Pancreas (tissue), 10 donors: Measurements from ENCODE around the gene CACUL1. TPM values are rescaled to one million over a fixed set of nuclear protein-coding genes. Genes with fewer than 3 reads are reported as not detected.
"Not testable (repeated sequence)": the region's sequence is repeated elsewhere in the genome, so short reads cannot be mapped to it uniquely, and the experiment has no call there.

Experiments used
- ATAC-seq, 4 donors: fragments of 200-7000 bp; cut with Tn5 transposase; one replicate each; pipeline versions ENCODE4 v1.8.0 to v1.9.1; 2020; ENCODE audit warnings: mild to moderate bottlenecking in 4 of 4, moderate library complexity in 4 of 4
- DNase-seq, 6 donors: peaks; one replicate each; pipeline ENCODE4 v3.0.0-alpha.2; 2020
- FAIRE-seq: peaks from 2 replicates; lab custom pipeline; 2012; peaks lifted over from hg19 to GRCh38; lab: Jason Lieb, UNC
- H3K27ac ChIP-seq, 4 donors: fragments of 200-600 bp; sonication (generic); 1 replicate in 3 of 4; 2 replicates in 1 of 4; pipeline versions ENCODE4 v1.5.0 to v1.8.0; 2020
- H3K27me3 ChIP-seq, 4 donors: fragments of 200-600 bp; one replicate each; pipeline ENCODE4 v1.8.0; 2021
- H3K36me3 ChIP-seq, 3 donors: fragments of 200-600 bp; sonication (generic) in 1 of 3; one replicate each; pipeline versions ENCODE4 v1.5.0 to v1.8.0; 2020 to 2021
- H3K4me1 ChIP-seq, 3 donors: fragments of 200-600 bp; one replicate each; pipeline ENCODE4 v1.8.0; 2021
- H3K4me3 ChIP-seq, 4 donors: fragments of 200-600 bp; sonication (generic) in 2 of 4; one replicate each; pipeline versions ENCODE4 v1.5.0 to v1.8.0; 2020 to 2021
- H3K9me3 ChIP-seq, 4 donors: fragments of 200-600 bp; one replicate each; pipeline ENCODE4 v1.8.0; 2021
- WGBS, 2 donors: extraction: QIAGEN DNeasy Blood & Tissue Kit; methylation state at CpG; one replicate each; pipeline ENCODE4 v1.1.7; 2013; 5-methylcytosine and 5-hydroxymethylcytosine counted together
- intact Hi-C, 3 donors: fragments of 100-400 bp; cut with DNase I; formaldehyde crosslinking; loops; one replicate each; pipeline versions ENCODE4 v1.11.1 to v1.14.2; 2022
- polyA plus RNA-seq, 2 donors: library from polyadenylated mRNA; stranded (reverse); fragments of 200-250 nt; gene quantifications; one replicate each; pipeline ENCODE4 v1.2.3, GENCODE V29; 2013
- total RNA-seq, 6 donors: library from RNA; stranded (reverse); fragmentation: NEBNext Ultra II Directional in 4 of 6; extraction: Animal tissue kit (Norgen Biotek cat#: 25700) in 4 of 6; gene quantifications; one replicate each; pipeline versions ENCODE4 v1.2.1 to v1.2.4, GENCODE V29; 2021 to 2023
- TF ChIP-seq, protein P1 (sequence below), 4 donors: fragments of 200-600 bp; sonication (generic) in 3 of 4; IDR thresholded peaks; one replicate each; pipeline versions ENCODE4 v1.5.0 to v1.8.0; 2021; ENCODE audit warnings: antibody characterized with exemption in 4 of 4
- donor health status: healthy with polysubstance abuse.
- donor health status: DM: no; HTN: no; CAD: no; lungs with moderate emphysema.
- donor health status: DM: no; HTN: no; CAD: no.
- donor health status: control.
- donor health status: control.
- donor health status: Bipolar disorder and iron deficiency.
- donor health status: DM: yes; HTN: yes; CAD: no.
- donor health status: DM: no; HTN: no; CAD: no.
- donor health status: DM: no; HTN: no; CAD: no.
- donor health status: DM: yes; HTN: yes; CAD: no.

CACUL1 gene
- total and polyA plus RNA-seq, 8 donors = 3.1 to 28.3 (median 16.2) TPM

DNA sequence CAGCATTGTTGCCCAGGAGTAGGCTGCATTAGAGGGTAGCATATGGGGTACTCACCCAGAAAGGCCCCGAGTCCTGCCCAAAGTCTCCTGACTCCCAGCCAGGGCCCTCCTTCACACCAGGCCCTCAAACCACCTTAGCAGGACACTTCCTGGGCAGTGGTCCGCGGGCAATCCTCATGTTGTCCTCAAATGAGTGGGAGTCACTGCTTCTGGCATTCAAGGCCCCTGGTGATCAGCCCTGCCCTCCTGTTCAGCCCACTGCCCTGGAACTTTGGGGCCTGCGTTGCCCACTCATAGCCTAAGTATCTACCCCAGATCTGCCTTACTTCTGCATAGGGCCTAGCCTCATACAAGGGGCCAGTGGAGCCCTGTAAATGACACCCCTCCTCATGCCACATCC, 88.4 kb downstream of the CACUL1 start:
- FAIRE-seq = no peak
- no peak for ATAC-seq
- no peaks in the 10 kb centered on the region for H3K9me3 ChIP-seq
- TF ChIP-seq, protein P1, sequence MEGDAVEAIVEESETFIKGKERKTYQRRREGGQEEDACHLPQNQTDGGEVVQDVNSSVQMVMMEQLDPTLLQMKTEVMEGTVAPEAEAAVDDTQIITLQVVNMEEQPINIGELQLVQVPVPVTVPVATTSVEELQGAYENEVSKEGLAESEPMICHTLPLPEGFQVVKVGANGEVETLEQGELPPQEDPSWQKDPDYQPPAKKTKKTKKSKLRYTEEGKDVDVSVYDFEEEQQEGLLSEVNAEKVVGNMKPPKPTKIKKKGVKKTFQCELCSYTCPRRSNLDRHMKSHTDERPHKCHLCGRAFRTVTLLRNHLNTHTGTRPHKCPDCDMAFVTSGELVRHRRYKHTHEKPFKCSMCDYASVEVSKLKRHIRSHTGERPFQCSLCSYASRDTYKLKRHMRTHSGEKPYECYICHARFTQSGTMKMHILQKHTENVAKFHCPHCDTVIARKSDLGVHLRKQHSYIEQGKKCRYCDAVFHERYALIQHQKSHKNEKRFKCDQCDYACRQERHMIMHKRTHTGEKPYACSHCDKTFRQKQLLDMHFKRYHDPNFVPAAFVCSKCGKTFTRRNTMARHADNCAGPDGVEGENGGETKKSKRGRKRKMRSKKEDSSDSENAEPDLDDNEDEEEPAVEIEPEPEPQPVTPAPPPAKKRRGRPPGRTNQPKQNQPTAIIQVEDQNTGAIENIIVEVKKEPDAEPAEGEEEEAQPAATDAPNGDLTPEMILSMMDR (IDR thresholded peaks at IDR 0.05) = no peak
- peak in 1 of 6 donors; percentile 30 for DNase-seq
- peaks cover 17 to 22% (median 18%) of the 10 kb centered on the region in 3 donors for H3K4me1 ChIP-seq
- intact Hi-C loops = no loop called here
- H3K36me3 ChIP-seq = no peaks in the 10 kb centered on the region
- H3K27ac ChIP-seq = no peak overlapping the region
- 85 to 89% methylated on average over 4 of the region's 4 CpGs for WGBS, 2 donors
- H3K4me3 ChIP-seq = no peak overlapping the region
- H3K27me3 ChIP-seq = no peaks in the 10 kb centered on the region

DNA sequence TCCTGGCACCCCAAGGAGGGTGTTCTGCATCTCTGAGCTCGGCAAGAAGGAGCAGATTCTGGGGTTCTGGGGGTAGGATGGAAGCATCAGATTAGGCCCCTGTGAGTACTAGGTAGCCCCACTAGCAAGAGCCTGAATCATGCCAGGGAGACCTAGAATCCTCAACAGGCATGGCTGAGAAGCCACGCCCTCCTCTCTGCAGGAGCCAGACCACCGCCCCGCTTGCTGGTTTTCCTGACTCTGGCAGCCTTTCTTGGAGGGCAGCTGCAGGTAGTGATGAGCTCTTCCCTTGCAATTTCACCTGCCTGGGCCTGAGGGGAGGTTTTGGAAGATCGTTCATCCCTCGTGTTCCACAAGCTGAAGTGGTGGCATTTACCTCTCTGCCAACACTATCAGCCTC, 90.4 kb downstream of the CACUL1 start:
- Histone ChIP-seq H3K4me3 (no peak overlapping the region), H3K9me3 (no peaks in the 10 kb centered on the region), H3K27ac (no peak overlapping the region), H3K4me1 (peaks cover 5 to 13% (median 12%) of the 10 kb centered on the region in 3 donors), H3K36me3 (no peaks in the 10 kb centered on the region), H3K27me3 (no peaks in the 10 kb centered on the region)
- no peak for DNase-seq
- intact Hi-C loops = no loop called here
- no peak for ATAC-seq
- 53 to 84% methylated on average over 6 of the region's 6 CpGs for WGBS, 2 donors
- TF ChIP-seq, protein P1 (IDR thresholded peaks at IDR 0.05) = no peak
- FAIRE-seq = no peak

DNA sequence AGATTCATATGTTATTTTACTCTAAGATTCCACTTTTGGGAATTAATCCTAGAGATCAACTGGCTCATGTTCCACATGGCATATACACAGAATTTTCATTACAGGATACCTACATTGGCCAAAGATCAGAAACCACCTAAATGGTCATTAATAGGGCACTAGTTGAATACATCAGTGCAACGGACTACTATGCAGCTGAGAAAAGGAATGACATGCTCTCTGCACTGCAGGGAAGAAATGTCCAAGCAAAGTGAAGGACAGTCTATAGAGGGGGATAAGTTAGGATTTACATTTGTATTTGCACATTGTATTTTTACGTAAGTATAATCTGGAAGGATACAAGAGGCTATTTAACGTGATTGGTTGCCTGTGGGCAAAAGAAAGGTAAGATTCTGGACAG, 91.6 kb downstream of the CACUL1 start:
- no peaks in the 10 kb centered on the region for H3K27me3 ChIP-seq
- H3K27ac ChIP-seq = no peak overlapping the region
- no peak for FAIRE-seq
- 90 to 91% methylated on average over 3 of the region's 3 CpGs for WGBS, 2 donors
- no peak for ATAC-seq
- peaks cover 0 to 3% (median under 1%) of the 10 kb centered on the region in 3 donors for H3K4me1 ChIP-seq
- no peaks in the 10 kb centered on the region for H3K9me3 ChIP-seq
- no peak for DNase-seq
- TF ChIP-seq, protein P1 (IDR thresholded peaks at IDR 0.05) = no peak
- intact Hi-C loops = no loop called here
- H3K4me3 ChIP-seq = no peak overlapping the region
- H3K36me3 ChIP-seq = no peaks in the 10 kb centered on the region

DNA sequence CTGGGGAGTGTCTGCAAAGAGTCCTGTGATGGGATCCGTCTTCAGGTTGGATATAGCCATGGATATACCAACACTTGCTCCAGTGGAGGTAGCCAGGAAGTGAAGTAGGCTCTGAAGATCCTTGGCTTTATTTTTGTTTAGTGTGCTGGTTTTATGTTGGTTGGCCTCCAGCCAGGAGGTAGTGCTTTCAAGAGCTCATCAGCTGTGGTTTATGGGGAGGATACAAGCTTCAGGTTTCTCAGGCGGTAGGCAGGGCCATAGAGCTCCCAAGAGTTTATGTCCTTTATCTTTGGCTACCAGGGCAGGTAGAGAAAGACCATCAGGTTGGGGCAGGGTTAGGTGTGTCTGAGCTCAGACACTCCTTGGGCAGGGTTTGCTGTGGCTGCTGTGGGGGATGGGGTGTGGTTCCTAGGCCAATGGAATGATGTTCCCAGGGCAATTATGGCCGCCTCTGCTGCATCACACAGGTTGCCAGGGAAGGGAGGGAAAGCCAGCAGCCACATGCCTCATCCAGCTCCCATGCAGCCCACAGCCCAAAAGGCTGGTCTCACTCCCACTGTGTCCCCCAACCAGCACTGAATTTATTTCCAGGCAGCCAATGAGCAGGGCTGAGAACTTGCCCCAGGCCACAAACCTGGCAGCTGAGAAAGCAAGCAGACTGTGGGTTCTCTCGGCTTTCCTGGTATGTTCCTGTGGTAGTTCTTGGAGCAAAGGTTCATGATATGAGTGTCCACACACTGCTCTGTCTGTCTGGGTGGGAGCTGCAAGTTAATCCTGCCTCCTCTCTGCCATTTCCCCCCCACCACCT, 92.3 kb downstream of the CACUL1 start:
- intact Hi-C loops = no loop called here
- WGBS, 2 donors = 90 to 95% methylated on average over 4 of the region's 4 CpGs
- H3K4me3 ChIP-seq = no peak overlapping the region
- ATAC-seq (no peak), FAIRE-seq (no peak), DNase-seq (no peak)
- H3K9me3 ChIP-seq = no peaks in the 10 kb centered on the region
- H3K27me3 ChIP-seq = no peaks in the 10 kb centered on the region
- no peaks in the 10 kb centered on the region for H3K36me3 ChIP-seq
- no peak overlapping the region for H3K27ac ChIP-seq
- H3K4me1 ChIP-seq = no peaks in the 10 kb centered on the region
- TF ChIP-seq, protein P1 (IDR thresholded peaks at IDR 0.05) = no peak

DNA sequence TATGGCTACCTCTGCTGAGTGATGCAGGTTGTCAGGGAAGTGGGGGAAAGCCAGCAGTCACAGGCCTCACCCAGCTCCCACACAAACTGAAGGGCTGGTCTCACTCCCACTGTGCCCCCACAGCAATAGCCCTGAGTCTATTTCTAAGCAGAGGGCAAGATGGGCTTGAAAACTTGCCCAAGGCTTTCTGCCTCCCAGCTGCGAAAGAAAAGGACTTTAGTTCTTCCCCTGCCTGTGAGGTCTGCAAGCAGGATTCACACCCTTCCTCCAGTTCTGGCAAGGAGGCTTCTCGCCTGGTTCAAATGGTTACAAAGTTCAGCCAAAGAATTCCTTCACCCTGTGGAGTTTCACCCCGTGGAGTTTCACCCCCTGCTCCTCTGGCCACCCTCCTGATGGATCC, 96.0 kb downstream of the CACUL1 start:
- intact Hi-C loops = no loop called here
- H3K4me3 ChIP-seq = no peak overlapping the region
- ATAC-seq (no peak), FAIRE-seq (no peak), DNase-seq (no peak)
- no peaks in the 10 kb centered on the region for H3K27me3 ChIP-seq
- no peaks in the 10 kb centered on the region for H3K36me3 ChIP-seq
- H3K9me3 ChIP-seq = no peaks in the 10 kb centered on the region
- no peaks in the 10 kb centered on the region for H3K4me1 ChIP-seq
- WGBS, 2 donors = 53 to 81% methylated on average over 3 of the region's 3 CpGs
- H3K27ac ChIP-seq = no peak overlapping the region
- TF ChIP-seq, protein P1 (IDR thresholded peaks at IDR 0.05) = no peak

DNA sequence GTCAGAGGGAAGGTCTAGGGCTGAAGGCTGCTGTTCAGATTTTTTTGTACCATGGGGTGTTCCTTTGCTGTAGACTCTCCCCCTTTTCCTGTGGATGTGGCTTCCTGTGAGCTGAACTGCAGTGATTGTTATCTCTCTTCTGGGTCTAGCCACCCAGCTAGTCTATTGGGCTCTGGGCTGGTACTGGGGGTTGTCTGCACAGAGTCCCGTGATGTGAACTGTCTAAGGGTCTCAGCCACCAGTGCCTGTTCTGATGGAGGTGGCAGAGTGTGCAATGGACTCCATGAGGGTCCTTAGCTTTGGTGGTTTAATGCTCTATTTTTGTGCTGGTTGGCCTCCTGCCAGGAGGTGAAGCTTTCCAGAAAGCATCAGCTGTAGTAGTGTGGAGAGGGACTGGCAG, 96.6 kb downstream of the CACUL1 start:
- peak in 1 of 6 donors; percentile 22 for DNase-seq
- H3K36me3 ChIP-seq, ATAC-seq, FAIRE-seq, H3K27me3 ChIP-seq, intact Hi-C loops, H3K27ac ChIP-seq, H3K4me3 ChIP-seq, H3K9me3 ChIP-seq, H3K4me1 ChIP-seq: not testable (repeated sequence)
- WGBS, 2 donors = 74 to 84% methylated on average over 1 of the region's 1 CpG

DNA sequence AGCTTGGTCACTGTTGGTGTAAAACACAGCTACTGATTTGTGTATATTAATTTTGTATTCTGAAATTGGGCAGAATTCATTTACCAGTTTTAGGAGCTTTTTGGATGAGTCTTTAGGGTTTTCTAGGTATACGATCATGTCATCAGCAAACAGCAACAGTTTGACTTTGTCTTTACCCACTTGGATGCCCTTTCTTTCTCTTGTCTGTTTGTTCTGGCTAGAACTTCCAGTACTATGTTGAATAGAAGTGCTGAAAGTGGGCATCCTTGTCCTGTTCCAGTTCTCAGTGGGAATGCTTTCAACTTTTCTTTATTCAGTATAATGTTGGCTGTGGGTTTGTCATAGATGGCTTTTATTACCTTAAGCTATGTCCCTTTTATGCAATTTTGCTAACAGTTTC, 109.5 kb downstream of the CACUL1 start:
- 89 to 93% methylated on average over 1 of the region's 1 CpG for WGBS, 2 donors
- H3K27ac ChIP-seq, FAIRE-seq, intact Hi-C loops, H3K36me3 ChIP-seq, H3K4me1 ChIP-seq, H3K4me3 ChIP-seq, ATAC-seq, DNase-seq, H3K9me3 ChIP-seq, H3K27me3 ChIP-seq: not testable (repeated sequence)
